ENCODE measurements around the gene ARHGEF1.
A peak's percentile ranks its signal among the peaks of the same experiment; 100 is the strongest.

ARHGEF1 gene, protein sequence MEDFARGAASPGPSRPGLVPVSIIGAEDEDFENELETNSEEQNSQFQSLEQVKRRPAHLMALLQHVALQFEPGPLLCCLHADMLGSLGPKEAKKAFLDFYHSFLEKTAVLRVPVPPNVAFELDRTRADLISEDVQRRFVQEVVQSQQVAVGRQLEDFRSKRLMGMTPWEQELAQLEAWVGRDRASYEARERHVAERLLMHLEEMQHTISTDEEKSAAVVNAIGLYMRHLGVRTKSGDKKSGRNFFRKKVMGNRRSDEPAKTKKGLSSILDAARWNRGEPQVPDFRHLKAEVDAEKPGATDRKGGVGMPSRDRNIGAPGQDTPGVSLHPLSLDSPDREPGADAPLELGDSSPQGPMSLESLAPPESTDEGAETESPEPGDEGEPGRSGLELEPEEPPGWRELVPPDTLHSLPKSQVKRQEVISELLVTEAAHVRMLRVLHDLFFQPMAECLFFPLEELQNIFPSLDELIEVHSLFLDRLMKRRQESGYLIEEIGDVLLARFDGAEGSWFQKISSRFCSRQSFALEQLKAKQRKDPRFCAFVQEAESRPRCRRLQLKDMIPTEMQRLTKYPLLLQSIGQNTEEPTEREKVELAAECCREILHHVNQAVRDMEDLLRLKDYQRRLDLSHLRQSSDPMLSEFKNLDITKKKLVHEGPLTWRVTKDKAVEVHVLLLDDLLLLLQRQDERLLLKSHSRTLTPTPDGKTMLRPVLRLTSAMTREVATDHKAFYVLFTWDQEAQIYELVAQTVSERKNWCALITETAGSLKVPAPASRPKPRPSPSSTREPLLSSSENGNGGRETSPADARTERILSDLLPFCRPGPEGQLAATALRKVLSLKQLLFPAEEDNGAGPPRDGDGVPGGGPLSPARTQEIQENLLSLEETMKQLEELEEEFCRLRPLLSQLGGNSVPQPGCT

DNA sequence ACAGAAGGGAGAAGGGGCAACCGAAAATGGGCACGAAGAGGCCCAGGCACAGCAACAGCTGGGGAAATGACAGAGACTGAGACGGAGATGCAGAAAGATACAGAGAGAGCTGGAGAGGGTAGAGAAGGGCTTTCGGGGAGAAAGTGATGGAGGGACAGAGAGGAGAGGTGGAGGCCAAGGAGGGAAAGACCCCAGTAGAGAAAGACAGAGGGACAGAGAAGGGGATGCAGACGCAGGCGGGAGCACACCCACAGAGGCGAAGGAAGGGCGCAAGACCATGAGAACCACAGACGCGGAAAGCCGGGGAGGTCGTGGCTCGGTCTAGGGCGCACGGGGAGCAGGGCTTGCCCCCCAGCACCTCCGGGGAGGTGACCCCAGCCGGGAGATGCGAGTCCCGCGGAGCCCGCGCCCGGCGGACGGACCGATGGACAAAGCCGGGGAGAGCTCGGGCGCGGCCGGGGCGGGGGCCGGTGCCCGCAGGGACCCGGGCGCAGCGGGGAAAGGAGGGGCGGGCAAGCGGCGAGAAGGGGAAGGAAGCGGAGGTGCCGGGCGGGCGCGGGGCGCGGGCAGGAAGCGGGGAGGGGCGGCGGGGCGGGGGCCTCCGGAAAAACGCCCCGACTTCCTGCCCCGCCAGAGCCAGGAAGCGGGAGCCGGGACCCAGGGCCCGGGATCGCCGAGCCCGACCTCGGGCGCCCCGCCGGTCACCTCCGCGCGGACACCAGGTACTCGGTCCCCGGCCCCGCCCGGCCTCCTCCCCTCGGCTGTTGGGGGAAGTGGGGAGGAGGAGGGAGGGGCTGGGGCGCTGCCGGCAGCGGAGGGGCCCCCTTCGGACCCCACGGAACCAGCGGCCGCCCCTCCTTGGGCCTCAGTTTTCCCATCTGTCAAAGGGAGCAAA, at the start of gene ARHGEF1:
Gene ARHGEF1 (plus strand): TSS at position 617 of the 895 bp plus-strand sequence. CDS start 4,899 bp downstream, outside the sequence.
- peak; percentile 35 for DNase-seq

DNA sequence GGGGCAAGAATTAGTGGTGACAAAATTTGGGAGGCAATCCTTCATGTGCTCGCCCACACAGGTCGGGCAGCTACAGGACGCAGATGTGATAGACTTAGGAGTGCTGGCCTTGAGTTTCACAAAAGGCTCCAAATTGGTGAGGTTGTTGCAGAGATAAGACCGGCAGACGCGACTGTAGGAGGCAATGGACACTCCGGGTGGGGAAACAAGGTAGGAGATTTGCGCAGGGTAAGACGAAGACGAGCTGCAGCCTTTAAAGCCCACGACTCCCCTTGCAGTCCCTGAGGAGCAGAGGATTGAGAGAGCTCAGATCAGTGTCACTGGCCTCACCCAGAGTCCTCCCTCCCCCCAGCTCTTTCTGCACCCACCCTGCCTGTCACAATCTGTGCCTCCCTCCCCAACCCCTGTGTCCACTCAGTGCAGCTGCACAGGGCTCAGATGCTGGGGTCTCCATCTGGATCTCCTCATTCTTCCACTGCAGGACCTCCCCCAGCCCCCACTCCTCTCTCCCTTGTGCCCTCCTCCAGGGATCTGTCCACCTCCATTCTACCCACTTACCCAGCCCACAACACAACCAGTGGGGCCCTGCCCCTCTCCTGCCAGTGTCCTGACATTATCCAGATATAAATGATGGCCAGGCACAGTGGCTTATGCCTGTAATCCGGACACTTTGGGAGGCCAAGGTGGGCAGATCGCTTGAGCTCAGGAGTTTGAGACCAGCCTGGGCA, 44.8 kb upstream of the ARHGEF1 start:
- DNase-seq = no peak

DNA sequence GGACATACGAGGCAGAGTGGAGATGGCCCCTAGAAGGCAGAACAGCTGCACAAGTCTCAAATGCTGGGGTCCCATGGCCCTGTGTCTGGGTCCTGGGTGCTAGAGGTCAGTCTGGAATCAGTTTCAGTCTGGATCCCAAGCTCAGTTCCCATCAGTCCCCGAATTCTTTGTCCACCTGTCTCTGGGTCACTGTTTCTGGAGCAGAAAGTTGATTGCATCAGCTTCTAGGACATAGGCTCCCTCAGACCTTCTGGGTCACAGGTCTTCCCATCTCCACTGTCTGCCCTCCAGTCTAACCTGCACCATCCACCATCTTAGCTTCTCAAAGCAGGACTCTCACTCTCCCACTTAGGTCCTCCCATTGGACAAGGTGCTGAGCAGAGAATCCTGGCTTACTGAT, 43.8 kb upstream of the ARHGEF1 start:
- no peak for DNase-seq

DNA sequence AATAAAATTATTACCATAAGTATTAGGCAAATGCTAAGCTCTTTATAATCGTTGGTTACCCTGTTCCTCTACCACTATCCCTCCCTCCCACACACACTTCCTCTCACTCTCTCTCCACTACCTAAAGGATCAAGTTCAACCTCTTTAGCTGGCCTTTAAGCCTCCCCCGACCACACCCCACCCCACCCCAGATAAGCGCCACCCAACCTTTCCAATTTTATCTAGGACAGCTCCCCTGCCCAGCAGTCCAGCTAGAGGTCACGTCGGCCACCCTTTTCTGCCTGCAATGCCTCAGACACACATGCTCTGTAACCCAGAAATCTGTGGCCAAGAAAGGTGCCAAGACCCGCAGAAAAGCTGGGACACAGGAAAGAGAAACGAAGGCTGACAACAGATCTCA, 39.6 kb upstream of the ARHGEF1 start:
- DNase-seq = no peak

DNA sequence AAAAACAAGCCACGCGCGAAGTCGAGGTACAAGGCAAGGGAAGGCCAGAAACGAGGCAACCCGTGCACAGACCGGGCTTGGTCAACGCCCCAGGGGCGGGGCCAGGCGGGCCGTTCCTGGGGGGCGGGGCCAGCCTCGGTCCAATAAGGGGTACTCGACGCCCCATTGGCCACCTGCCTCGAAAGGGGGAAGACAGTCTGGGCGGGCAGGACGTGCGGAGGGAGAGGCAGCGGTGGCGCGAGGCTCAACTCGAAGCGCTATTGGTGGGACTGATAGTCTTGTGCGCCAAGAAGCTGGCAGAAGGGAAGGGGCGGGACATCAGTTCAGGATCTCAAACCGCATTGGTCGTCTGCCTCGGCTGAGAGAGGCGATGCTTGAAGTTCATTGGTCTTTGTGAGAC, 38.4 kb upstream of the ARHGEF1 start, which contains the start of gene LYPD4:
Gene LYPD4 (minus strand): TSS at position 83 of the 400 bp plus-strand sequence. CDS start 5,398 bp downstream, outside the sequence.
- no peak for DNase-seq

DNA sequence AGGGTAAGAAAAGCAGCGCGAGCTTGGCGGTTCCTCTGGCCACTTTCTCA, 38.2 kb upstream of the ARHGEF1 start, which contains the start of gene DMRTC2:
Gene DMRTC2 (plus strand): TSS at position 42 of the 50 bp plus-strand sequence. CDS start 2,387 bp downstream, outside the sequence.
- DNase-seq = no peak

DNA sequence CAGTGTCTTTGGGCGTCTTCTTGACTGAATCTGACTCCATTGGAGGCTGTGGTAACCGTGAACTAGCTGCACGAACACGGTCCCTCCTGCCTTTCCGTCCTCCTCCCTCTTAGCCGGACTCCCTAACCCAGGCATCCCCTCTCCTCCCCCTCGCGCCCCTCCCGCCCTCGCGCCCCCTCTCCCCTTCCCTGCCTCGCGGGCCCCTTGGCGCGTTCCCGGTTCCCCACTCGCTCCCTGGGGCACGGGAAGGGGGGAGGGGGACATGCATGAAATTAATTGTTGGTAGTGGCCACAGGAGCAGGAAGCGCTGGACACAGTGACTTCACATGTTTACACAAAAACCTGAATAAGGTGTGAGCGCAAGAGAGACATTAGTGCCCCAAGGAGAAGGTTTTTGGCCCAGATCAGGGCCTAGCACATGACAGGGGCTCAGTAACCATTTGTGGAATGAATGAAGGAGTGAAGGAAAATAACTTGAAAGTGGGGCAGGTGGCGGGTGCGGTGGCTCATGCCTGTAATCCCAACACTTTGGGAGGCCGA, 37.9 kb upstream of the ARHGEF1 start:
- no peak for DNase-seq

DNA sequence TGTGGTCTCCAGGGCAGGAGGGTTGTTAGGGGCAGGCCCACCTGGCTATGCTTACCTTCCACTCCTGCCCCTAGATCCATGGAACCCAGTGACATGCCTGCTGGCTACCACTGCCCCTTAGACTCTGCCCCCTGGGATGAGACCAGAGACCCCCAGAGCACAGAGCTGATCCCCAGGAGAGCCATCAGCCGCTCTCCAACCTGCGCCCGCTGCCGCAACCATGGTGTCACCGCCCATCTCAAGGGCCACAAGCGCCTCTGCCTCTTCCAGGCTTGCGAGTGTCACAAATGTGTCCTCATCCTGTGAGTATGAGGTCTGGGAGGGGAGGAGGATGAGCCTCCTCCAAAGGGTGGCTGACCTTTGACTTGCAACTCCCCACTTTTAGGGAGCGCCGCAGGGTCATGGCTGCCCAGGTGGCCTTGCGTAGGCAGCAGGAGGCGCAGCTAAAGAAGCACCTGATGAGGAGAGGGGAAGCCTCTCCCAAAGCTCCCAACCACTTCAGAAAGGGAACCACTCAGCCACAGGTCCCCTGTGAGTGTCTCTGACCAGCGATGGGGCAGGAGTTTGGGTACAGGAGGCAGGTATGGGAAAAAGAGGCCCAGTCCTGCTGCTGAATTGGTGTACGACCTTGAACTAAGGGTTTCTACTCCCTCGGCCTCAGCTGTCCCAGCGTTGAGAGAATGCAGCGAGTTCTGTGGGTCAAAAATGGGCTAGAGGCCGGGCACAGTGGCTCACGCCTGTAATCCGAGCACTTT, 35.5 kb upstream of the ARHGEF1 start:
- no peak for DNase-seq

DNA sequence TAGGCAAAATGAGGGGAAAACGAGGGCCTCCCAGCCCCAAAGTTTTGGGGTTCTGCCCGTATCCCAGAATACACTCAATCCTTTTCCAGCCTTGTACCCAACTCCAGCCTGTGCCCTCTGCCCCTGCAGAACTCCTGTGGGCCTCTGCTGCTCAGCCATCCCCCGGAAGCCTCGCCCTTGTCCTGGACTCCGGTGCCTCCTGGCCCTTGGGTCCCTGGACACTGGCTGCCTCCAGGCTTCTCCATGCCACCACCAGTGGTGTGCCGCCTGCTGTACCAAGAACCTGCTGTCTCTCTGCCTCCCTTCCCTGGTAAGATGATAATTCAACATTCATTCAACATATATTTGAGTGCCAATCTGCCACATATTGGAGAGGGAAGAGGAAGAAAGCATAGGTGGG, 34.3 kb upstream of the ARHGEF1 start:
- DNase-seq = no peak

DNA sequence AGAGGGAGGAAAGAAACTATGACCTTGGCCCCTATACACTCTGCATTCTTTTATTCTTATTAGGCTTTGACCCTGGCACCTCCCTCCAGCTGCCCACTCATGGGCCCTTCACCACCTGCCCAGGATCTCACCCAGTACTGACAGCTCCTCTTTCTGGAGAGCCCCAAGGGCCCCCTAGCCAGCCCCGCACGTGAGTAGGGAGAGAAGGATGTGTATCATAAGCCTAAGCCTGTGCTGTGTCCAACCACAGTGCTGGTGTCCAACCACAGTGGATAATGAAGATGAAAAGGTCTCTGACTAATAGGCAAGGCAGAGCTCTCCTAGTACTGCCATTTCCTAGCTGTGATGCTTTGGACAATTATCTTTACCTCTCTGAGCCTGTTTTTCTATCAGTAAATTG, 33.9 kb upstream of the ARHGEF1 start:
- DNase-seq = no peak

DNA sequence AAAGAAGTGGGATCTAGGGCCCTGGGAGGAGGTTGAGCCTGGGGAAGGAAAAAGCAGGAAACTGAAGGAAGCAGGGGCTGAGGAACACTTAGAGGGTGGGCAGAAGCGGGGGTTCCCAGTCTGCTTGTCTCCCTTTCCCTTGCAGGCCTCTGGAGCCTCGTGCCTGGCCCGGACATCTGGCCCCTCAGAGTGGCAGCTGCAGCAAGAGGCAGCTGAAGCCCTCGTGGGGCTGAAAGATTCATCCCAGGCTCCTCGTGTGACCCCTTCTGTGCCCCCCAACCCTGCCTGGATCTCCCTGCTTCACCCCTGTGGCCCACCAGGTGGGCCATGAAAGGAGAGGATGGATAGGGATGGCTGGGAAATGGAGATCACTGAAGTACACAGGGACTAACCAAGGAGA, 32.6 kb upstream of the ARHGEF1 start:
- no peak for DNase-seq

DNA sequence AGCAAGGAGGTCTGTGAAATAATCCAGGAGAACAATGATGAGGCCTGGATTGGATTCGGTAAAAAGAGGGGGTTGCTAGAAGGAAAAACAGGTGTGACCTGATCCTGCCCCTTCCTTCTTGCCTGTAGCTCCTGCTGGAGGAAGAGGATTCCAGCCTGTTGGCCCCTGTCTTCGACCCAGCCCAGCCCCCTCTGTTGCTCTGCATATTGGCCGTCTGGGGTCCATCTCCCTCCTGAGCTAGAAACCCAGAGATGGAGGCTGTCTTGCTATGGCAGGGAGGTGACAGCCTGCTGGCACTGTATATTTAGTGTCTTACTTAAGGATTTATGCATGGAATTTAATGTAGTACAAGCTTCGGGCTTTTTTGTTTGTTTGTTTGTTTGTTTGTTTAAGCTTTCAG, 31.5 kb upstream of the ARHGEF1 start:
- no peak for DNase-seq

DNA sequence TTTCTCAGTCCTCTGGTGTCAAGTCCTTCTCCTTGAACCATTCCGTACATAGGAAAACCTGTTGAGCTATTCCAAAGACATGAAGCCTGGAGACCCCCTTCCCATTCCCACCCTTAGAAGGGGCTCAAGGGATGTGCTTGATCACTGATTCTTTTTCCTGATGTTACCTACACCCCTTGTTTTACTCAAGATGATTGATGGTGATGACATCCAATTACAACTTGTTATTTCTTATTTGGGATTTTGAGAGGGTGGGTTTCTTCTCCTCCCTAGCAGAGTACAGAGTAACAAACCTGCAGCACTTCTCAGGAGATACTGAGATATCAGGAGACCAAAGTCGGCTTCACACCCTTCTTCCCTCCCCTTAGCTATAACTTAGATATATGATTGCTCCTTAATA, 29.6 kb upstream of the ARHGEF1 start:
- no peak for DNase-seq

DNA sequence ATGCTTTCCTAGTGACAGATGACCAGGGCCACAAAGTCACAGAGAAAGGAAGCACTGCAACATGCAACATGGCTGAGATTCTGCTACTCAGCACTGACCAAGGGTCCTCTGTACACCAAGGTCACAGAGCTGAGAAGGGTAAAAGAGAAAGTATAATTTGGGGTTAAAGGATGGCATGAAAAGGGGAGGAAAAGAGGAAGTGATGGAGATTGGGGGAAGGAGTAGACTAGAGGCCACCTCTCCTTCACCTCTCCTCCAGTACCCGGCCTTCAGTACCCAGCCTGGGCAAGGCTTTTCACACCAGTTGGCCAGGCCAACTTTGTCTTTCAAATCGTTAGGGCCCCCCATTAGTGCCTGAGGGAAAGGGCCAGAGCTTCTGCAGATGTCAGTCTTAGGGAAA, 29.2 kb upstream of the ARHGEF1 start:
- no peak for DNase-seq

DNA sequence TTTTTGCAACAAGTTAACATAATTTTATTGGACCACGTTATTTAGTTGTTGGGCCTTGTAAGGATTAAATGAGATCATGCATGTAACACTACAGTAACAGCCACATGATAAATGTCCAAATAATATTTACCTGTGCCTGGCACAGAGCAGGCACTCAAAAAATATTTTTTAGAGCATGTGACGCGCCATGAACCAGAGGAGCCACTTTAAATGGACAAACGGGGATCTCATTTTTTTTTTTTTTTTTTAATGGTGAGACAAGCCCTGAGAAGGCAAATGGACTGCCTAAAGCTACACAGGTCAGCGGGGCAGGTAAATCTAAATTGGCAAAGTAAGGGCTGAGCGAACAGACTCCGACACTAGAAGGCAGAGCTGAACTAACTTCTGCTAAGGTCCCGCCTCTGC, 23.8 kb upstream of the ARHGEF1 start:
- DNase-seq = no peak

DNA sequence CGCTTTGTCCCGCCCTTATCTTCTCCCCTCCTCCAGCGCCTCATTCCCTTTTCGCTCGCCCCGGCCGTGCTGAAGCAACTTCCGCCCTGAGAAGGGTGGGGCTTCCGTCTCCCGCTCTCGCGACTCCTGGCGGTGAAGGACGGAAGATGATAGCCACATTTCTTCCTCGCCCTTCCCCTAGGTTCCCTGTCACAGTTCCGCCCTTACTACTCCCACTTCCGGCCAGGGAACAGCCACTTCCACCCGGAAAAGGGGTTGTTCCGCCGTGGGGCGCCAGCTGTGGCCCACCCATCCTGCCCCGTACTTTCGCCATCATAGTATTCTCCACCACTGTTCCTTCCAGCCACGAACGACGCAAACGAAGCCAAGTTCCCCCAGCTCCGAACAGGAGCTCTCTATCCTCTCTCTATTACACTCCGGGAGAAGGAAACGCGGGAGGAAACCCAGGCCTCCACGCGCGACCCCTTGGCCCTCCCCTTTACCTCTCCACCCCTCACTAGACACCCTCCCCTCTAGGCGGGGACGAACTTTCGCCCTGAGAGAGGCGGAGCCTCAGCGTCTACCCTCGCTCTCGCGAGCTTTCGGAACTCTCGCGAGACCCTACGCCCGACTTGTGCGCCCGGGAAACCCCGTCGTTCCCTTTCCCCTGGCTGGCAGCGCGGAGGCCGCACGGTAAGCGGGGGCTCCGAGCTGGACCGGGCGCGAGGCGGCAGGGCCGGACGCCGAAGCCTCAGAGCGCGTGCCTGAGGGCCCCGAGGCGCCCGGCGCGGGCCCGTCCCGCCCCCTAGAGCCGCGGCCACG, 23.2 kb upstream of the ARHGEF1 start, which contains the start of gene RPS19:
Gene RPS19 (plus strand): TSS at position 638 of the 801 bp plus-strand sequence. CDS start 520 bp downstream, outside the sequence.
- peak; percentile 100 for DNase-seq

DNA sequence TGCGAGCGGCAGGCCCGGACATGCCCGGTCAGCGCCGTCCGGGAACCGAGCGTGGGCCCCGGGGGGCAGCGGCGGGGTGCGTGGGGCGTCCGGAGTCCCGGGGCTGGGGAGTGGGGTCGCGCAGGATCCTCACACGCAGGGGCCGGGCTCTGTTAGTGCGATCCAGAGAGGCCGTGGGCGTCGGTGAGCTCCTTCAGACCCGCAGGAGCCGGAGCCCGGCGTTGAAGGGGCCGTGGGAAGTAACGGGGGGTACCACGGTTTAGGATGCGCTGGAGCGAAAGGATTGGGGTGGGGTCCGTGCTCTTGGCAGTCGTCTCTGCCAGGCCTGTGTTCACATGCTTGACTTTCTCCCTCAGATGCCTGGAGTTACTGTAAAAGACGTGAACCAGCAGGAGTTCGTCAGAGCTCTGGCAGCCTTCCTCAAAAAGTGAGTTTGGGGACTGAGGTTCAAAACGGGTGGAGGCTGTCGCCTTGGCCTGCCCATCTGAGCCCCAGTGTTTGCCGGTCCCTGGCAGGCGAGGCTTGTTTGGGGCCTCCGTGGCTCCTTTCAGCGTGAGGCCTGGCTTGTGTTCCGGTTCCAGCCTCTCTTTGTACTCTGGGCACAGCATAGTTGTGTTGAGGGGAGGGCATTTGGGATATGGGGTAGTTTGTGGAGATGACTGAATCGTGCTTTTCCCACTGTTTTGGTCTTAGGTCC, 22.4 kb upstream of the ARHGEF1 start:
- DNase-seq = no peak

DNA sequence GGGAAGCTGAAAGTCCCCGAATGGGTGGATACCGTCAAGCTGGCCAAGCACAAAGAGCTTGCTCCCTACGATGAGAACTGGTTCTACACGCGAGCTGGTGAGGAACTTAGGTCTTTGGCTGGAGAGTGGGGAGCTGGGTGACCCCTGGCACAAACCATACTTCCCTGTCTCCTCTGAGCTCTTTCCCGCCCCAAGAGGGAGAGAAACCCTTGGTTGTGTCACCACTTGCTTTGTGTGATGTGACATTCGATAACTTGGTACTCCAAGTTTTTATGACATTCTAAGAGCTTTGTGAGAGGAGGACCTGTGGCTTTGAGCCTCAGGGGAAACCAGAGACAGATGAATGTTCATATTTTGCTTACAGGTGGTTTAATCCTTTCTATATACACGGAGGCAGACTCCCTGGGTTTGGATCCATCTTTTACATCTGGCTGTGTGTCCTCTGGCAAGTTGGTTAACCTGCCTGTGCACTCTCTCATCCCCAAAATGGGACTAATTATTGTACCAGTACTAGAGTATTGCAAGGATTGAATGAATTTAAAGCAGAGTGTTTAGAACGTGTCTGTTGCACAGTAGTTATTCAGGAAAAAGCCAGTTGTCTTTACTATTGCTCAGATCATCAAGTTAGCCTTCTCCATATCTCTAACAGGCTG, 21.7 kb upstream of the ARHGEF1 start:
- no peak for DNase-seq

DNA sequence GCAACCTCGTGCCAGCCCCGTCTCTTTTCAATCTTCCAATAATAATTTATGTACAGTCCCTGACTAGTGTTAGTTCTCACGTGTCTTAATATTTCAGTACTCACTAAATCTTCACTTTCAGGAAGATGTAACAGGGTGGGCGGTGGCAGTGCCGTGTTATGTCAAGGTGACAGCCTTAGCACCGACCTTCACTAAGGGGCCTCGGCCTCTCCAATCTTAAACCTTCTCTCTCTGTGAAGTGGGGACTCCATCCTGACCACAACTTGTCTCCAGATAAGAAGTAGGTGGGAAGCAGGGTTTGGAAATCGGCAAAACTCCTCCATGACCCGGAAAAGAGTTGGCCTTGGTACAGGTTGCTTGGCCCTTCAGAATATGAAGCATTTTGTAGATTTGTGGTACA, 21.1 kb upstream of the ARHGEF1 start:
- DNase-seq = no peak
